Body of pancreas (tissue), 4 donors: ENCODE results near the gene PNP. TPM values are rescaled to one million over a fixed set of nuclear protein-coding genes. Genes with fewer than 3 reads are reported as not detected.

Experiments
- ATAC-seq: fragments of 150-250 bp; one replicate; pipeline ENCODE4 v1.9.1; 2016
- DNase-seq, 4 donors: peaks; one replicate each; pipeline ENCODE4 v3.0.0-alpha.2; 2019
- H3K27ac ChIP-seq, 4 donors: fragments of 200-600 bp; sonication (generic); 1 replicate in 3 of 4; 2 replicates in 1 of 4; pipeline versions ENCODE4 v1.5.1 to v1.6.1; 2016 to 2019; ENCODE audit warnings: mild to moderate bottlenecking in 1 of 4, mixed read lengths in 1 of 4, moderate library complexity in 1 of 4
- H3K27me3 ChIP-seq, 2 donors: fragments of 200-600 bp; sonication (generic); one replicate each; pipeline ENCODE4 v1.6.0; 2016; ENCODE audit warnings: mild to moderate bottlenecking in 1 of 2
- H3K36me3 ChIP-seq, 2 donors: fragments of 200-600 bp; sonication (generic); replicated peaks in 1 of 2; 2 replicates each; pipeline ENCODE4 v1.5.1; 2016; ENCODE audit warnings: low read depth in 2 of 2; ENCODE audit not compliant: insufficient read depth in 1 of 2
- H3K4me1 ChIP-seq: fragments of 200-600 bp; sonication (generic); one replicate; pipeline ENCODE4 v1.6.0; 2016
- H3K4me3 ChIP-seq, 2 donors: fragments of 200-600 bp; sonication (generic); 1 replicate in 1 of 2; 2 replicates in 1 of 2; pipeline ENCODE4 v1.5.1; 2016 to 2019
- H3K9me3 ChIP-seq, 3 donors: fragments of 200-600 bp; sonication (generic); 1 replicate in 2 of 3; 2 replicates in 1 of 3; pipeline ENCODE4 v1.5.1; 2016
- CTCF ChIP-seq, 7 experiments: fragments of 450-650 bp in 4 of 7; fragments of 200-600 bp in 3 of 7; sonication (generic) in 3 of 7; IDR thresholded peaks; one replicate each; pipeline ENCODE4 v1.5.1; 2016 to 2019; ENCODE audit warnings: antibody characterized with exemption in 7 of 7
- POLR2A ChIP-seq, 3 donors: fragments of 450-650 bp; IDR thresholded peaks; one replicate each; pipeline ENCODE4 v1.6.1; 2016; ENCODE audit warnings: antibody characterized with exemption in 3 of 3, mild to moderate bottlenecking in 2 of 3
- WGBS, 2 donors: methylation state at CpG; one replicate each; pipeline ENCODE4 v1.1.5; 2017; 5-methylcytosine and 5-hydroxymethylcytosine counted together
- intact Hi-C: fragments of 100-400 bp; cut with DNase I; formaldehyde crosslinking; loops from one replicate; pipeline ENCODE4 v1.15.1; 2023
- total RNA-seq, 2 donors: library from RNA; depleted of rRNA; stranded (reverse); fragments of >200 nt; gene quantifications; one replicate each; pipeline ENCODE4 v1.1.0, GENCODE V29; 2016

PNP gene
- 10 to 100 TPM; 20.4 to 24.9 TPM for total RNA-seq

GRCh38 chr14:20469242-20469889 is at the start of gene PNP:
PNP (plus strand) TSS chr14:20469406; CDS start chr14:20469525, 119 bp downstream.
- Histone ChIP-seq H3K36me3 (no peaks in the 10 kb centered on the region), H3K9me3 (no peaks in the 10 kb centered on the region), H3K27me3 (no peaks in the 10 kb centered on the region), H3K4me3 (peak within 1 kb of the TSS; percentile 33), H3K27ac (peak within 1 kb of the TSS; percentile 85 to 94 (median 88)), H3K4me1 (peaks cover 26% of the 10 kb centered on the region)
- DNase-seq: peak; percentile 89 to 93 (median 93)
- 0% methylated on average over 17 to 40 of the region's 40 CpGs for WGBS, 2 donors
- intact Hi-C loops: loop anchor here (10.0 kb wide), 1 partner anchor 135 kb away; no protein-coding TSS in a partner anchor
- ATAC-seq: peak; percentile 96
- no peak for TF ChIP-seq CTCF (IDR thresholded peaks at IDR 0.05)
- TF ChIP-seq POLR2A (IDR thresholded peaks at IDR 0.05): peak; percentile 96 to 99 (median 99)

GRCh38 chr14:20419419-20419818 is 49.8 kb upstream of the PNP start:
- Histone ChIP-seq H3K36me3 (no peaks in the 10 kb centered on the region), H3K27ac (no peak overlapping the region), H3K27me3 (no peaks in the 10 kb centered on the region), H3K4me3 (no peak overlapping the region), H3K9me3 (no peaks in the 10 kb centered on the region), H3K4me1 (peaks cover 26% of the 10 kb centered on the region)
- TF ChIP-seq POLR2A (IDR thresholded peaks at IDR 0.05): no peak
- no peak for TF ChIP-seq CTCF (IDR thresholded peaks at IDR 0.05)
- DNase-seq (no peak), ATAC-seq (no peak)
- 83 to 87% methylated on average over 1 of the region's 1 CpG for WGBS, 2 donors
- intact Hi-C loops: no loop called here

- ATAC-seq (no peak), DNase-seq (no peak)
- Histone ChIP-seq H3K9me3 (no peaks in the 10 kb centered on the region), H3K27me3 (no peaks in the 10 kb centered on the region), H3K4me1 (peaks cover 23% of the 10 kb centered on the region), H3K4me3 (no peak overlapping the region), H3K36me3 (no peaks in the 10 kb centered on the region), H3K27ac (no peak overlapping the region)
- intact Hi-C loops: no loop called here
- 49 to 55% methylated on average over 2 of the region's 2 CpGs for WGBS, 2 donors
- TF ChIP-seq CTCF (IDR thresholded peaks at IDR 0.05) (no peak), POLR2A (IDR thresholded peaks at IDR 0.05) (no peak)
These were observed 47.9 kb upstream of the PNP start for GRCh38 chr14:20421267-20421666.

- Histone ChIP-seq H3K27me3 (no peaks in the 10 kb centered on the region), H3K27ac (no peak overlapping the region), H3K4me3 (no peak overlapping the region), H3K9me3 (no peaks in the 10 kb centered on the region), H3K4me1 (peaks cover 12% of the 10 kb centered on the region), H3K36me3 (no peaks in the 10 kb centered on the region)
- intact Hi-C loops: no loop called here
- 27 to 35% methylated on average over 2 of the region's 2 CpGs for WGBS, 2 donors
- DNase-seq: no peak
- ATAC-seq: no peak
- no peak for TF ChIP-seq CTCF (IDR thresholded peaks at IDR 0.05)
- no peak for TF ChIP-seq POLR2A (IDR thresholded peaks at IDR 0.05)
These were observed 46.3 kb upstream of the PNP start for GRCh38 chr14:20422886-20423285.

- Histone ChIP-seq H3K4me1 (no peaks in the 10 kb centered on the region), H3K9me3 (no peaks in the 10 kb centered on the region), H3K27ac (no peak overlapping the region), H3K4me3 (no peak overlapping the region), H3K36me3 (no peaks in the 10 kb centered on the region), H3K27me3 (no peaks in the 10 kb centered on the region)
- TF ChIP-seq CTCF (IDR thresholded peaks at IDR 0.05) (no peak), POLR2A (IDR thresholded peaks at IDR 0.05) (no peak)
- DNase-seq (no peak), ATAC-seq (no peak)
- WGBS, 2 donors: 17 to 19% methylated on average over 2 of the region's 2 CpGs
- intact Hi-C loops: no loop called here
These were observed 44.4 kb upstream of the PNP start for GRCh38 chr14:20424851-20425250.
